Parathyroid adenoma (tissue), 2 donors: ENCODE measurements around the gene GRIA4.

Source experiments
- H2AFZ ChIP-seq: fragments of 300-600 bp; sonication (generic); one replicate; pipeline ENCODE4 v1.7.0; 2017; ENCODE audit warnings: antibody characterized with exemption, mild to moderate bottlenecking
- H3K27ac ChIP-seq: fragments of 300-600 bp; sonication (generic); one replicate; pipeline ENCODE4 v1.7.0; 2017
- H3K27me3 ChIP-seq: fragments of 300-600 bp; sonication (generic); one replicate; pipeline ENCODE4 v1.7.0; 2017; ENCODE audit warnings: low read length; ENCODE audit not compliant: control insufficient read depth, insufficient read depth
- H3K36me3 ChIP-seq: fragments of 300-600 bp; sonication (generic); one replicate; pipeline ENCODE4 v1.7.0; 2017; ENCODE audit warnings: low read length; ENCODE audit not compliant: control insufficient read depth, insufficient read depth
- H3K4me1 ChIP-seq: fragments of 300-600 bp; sonication (generic); one replicate; pipeline ENCODE4 v1.7.0; 2017; ENCODE audit warnings: control low read depth
- H3K4me2 ChIP-seq: fragments of 300-600 bp; sonication (generic); one replicate; pipeline ENCODE4 v1.7.0; 2017; ENCODE audit warnings: low read length
- H3K4me3 ChIP-seq: fragments of 300-600 bp; sonication (generic); one replicate; pipeline ENCODE4 v1.7.0; 2017; ENCODE audit warnings: low read depth, low read length
- H3K79me2 ChIP-seq: fragments of 300-600 bp; sonication (generic); one replicate; pipeline ENCODE4 v1.7.0; 2017; ENCODE audit warnings: control low read depth
- H3K9ac ChIP-seq: fragments of 300-600 bp; sonication (generic); one replicate; pipeline ENCODE4 v1.7.0; 2017; ENCODE audit warnings: mild to moderate bottlenecking
- H3K9me3 ChIP-seq: fragments of 300-600 bp; sonication (generic); one replicate; pipeline ENCODE4 v1.7.0; 2017; ENCODE audit warnings: low read length; ENCODE audit not compliant: control insufficient read depth
- TF ChIP-seq, protein P1 (sequence below): fragments of 300-600 bp; sonication (generic); IDR thresholded peaks from one replicate; pipeline ENCODE4 v1.7.0; 2017; ENCODE audit warnings: antibody characterized with exemption, mild to moderate bottlenecking
- donor health status: primary hyperparathyroidism.

GRIA4 gene

GRCh38 chr11:105609832-105610781, at the start of gene GRIA4:
GRIA4 (plus strand) TSS chr11:105610073; CDS start chr11:105610998, 925 bp downstream.
- H3K9ac ChIP-seq = no peak within 1 kb of the TSS
- TF ChIP-seq, protein P1, sequence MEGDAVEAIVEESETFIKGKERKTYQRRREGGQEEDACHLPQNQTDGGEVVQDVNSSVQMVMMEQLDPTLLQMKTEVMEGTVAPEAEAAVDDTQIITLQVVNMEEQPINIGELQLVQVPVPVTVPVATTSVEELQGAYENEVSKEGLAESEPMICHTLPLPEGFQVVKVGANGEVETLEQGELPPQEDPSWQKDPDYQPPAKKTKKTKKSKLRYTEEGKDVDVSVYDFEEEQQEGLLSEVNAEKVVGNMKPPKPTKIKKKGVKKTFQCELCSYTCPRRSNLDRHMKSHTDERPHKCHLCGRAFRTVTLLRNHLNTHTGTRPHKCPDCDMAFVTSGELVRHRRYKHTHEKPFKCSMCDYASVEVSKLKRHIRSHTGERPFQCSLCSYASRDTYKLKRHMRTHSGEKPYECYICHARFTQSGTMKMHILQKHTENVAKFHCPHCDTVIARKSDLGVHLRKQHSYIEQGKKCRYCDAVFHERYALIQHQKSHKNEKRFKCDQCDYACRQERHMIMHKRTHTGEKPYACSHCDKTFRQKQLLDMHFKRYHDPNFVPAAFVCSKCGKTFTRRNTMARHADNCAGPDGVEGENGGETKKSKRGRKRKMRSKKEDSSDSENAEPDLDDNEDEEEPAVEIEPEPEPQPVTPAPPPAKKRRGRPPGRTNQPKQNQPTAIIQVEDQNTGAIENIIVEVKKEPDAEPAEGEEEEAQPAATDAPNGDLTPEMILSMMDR = no peak
- H3K27me3 ChIP-seq = no peaks in the 10 kb centered on the region
- no peaks in the 10 kb centered on the region for H3K9me3 ChIP-seq
- no peak within 1 kb of the TSS for H2AFZ ChIP-seq
- H3K4me2 ChIP-seq = peak within 1 kb of the TSS; percentile 49
- H3K36me3 ChIP-seq = no peaks in the 10 kb centered on the region
- H3K79me2 ChIP-seq = no peaks in the 10 kb centered on the region
- peak within 1 kb of the TSS; percentile 20 for H3K4me3 ChIP-seq
- no peaks in the 10 kb centered on the region for H3K4me1 ChIP-seq
- no peak within 1 kb of the TSS for H3K27ac ChIP-seq

GRCh38 chr11:105573091-105573490, 36.8 kb upstream of the GRIA4 start:
- H3K27ac ChIP-seq = no peak overlapping the region

GRCh38 chr11:105574974-105575373, 34.9 kb upstream of the GRIA4 start:
- no peaks in the 10 kb centered on the region for H3K79me2 ChIP-seq
- H3K36me3 ChIP-seq = no peaks in the 10 kb centered on the region
- TF ChIP-seq, protein P1 = no peak
- no peak overlapping the region for H3K9ac ChIP-seq
- no peaks in the 10 kb centered on the region for H3K9me3 ChIP-seq
- H3K4me2 ChIP-seq = no peak overlapping the region
- no peaks in the 10 kb centered on the region for H3K27me3 ChIP-seq
- H3K27ac ChIP-seq = no peak overlapping the region
- H3K4me1 ChIP-seq = no peaks in the 10 kb centered on the region
- H2AFZ ChIP-seq = no peak overlapping the region
- no peak overlapping the region for H3K4me3 ChIP-seq

More at GRCh38 chr11:105573091-105573490, 36.8 kb upstream of the GRIA4 start:
- Histone ChIP-seq H3K4me3 (no peak overlapping the region), H3K27me3 (no peaks in the 10 kb centered on the region), H3K9ac (no peak overlapping the region), H3K36me3 (no peaks in the 10 kb centered on the region), H3K9me3 (no peaks in the 10 kb centered on the region), H2AFZ (no peak overlapping the region), H3K4me1 (no peaks in the 10 kb centered on the region), H3K79me2 (no peaks in the 10 kb centered on the region), H3K4me2 (no peak overlapping the region)
- TF ChIP-seq, protein P1 = no peak

GRCh38 chr11:105577641-105578040, 32.2 kb upstream of the GRIA4 start:
- Histone ChIP-seq H3K27me3 (no peaks in the 10 kb centered on the region), H2AFZ (no peak overlapping the region)

More at GRCh38 chr11:105577641-105578040, 32.2 kb upstream of the GRIA4 start:
- H3K9ac ChIP-seq = no peak overlapping the region
- H3K27ac ChIP-seq = no peak overlapping the region
- no peak overlapping the region for H3K4me2 ChIP-seq
- no peaks in the 10 kb centered on the region for H3K9me3 ChIP-seq
- TF ChIP-seq, protein P1 = no peak
- no peak overlapping the region for H3K4me3 ChIP-seq
- H3K79me2 ChIP-seq = no peaks in the 10 kb centered on the region
- no peaks in the 10 kb centered on the region for H3K4me1 ChIP-seq
- no peaks in the 10 kb centered on the region for H3K36me3 ChIP-seq
